AG08396 (cell line): ENCODE measurements around the gene PLLP.
"Not testable (repeated sequence)": the region's sequence is repeated elsewhere in the genome, so short reads cannot be mapped to it uniquely, and the experiment has no call there.

Experiments used
- DNase-seq: peaks from one replicate; pipeline ENCODE4 v3.0.0; 2012; ENCODE audit warnings: low spot score, mixed read lengths

PLLP gene

DNA sequence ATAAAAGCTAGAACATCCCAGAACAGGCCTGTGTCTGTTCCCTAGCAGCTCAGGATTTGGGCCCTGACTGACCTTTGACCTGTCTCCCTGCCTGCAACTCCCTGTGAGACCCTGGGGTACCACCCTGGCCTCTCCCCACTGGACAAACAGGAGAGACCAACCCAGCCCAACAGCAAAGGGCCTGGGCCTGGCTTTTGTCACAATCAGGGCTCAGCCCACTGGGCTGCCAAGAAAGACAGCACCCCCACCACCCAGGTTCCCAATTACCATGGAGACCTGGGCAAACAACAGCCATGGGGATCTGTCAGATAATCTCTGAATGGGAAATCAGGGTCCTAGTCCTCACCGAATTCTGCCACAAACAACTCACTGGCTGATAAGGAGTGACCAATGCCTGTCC is 11.1 kb downstream of the PLLP start:
- DNase-seq: no peak

DNA sequence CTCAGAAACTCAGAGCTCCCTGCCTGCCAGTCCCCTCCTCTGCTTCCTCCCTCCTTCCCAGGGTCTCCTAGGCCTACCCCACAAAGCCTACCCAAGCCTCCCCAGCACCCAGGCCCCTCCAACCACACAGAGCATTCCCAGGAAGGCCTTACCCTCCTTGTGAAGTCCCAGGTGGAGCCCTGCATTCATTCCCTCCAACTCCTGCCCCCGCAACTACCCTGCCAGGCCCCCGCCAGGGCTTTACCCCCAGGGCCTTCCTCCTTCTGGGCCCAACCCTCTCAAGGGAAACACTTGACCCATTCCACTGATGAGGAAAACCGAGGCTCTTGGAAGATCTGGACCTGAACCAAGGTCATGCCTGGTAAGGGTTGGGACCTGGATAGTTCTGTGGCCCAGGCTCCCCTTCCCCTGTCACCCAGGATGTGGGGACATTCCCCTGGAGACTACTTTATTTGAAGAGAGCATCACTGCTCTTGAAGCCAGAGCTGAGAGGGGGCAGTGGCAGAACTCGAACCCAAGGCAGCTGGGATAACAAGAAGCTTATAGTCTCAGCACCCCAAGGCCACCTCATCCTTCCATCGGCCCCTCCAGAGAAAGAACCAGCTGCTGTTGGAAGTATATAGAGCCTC is 12.5 kb downstream of the PLLP start:
- no peak for DNase-seq

DNA sequence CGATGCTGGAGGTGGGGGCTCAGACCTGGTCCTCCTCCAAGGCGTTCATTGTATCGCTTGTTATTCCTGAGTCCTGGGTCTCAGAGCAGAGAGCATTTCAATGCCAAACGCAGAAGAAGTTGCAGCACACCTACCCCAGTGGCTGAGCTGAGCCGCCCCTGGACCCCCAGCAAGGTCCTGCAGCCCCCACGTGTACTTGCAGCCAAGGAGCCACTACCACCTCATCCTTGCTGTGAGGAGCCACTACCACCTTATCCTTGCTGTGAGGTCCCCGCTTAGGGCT is 13.5 kb downstream of the PLLP start:
- DNase-seq: no peak

DNA sequence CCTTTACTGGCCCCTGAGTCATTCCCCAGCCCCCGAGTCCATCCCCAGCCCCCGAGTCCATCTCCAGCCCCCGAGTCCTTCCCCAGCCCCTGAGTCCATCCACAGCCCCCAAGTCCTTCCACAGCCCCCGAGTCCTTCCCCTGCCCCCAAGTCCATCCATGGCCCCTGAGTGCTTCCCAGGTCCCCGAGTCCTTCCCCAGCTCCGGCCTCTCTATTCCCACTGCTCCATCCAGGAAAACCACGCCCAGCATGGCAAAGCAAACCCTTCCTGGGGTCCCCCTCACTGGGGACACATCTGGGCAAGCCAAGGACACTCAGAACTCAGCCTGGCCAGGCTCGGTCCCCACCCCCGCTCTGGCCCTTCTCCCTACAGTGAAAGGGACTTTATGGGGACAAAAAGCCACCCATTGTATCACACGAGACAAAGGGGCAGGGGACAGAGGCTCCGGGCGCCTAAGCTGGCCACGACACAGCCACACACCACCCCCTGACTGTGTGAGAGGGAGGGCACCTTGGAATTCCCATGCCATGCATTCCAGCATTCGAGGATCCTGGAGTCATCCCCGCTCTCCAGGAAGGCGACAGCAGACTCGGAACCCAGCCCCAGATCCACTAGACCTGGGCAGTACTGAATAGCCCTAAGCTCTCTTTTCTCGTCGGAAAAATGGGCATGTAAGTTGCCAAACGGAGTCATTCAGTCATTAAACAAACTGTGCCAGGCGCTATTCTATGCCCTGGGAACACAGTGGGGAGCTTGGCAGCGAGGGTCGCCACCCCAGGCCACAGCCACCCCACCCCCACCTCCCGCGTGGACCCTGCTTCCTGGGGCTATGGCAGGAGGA is 14.0 kb downstream of the PLLP start:
- DNase-seq: no peak

DNA sequence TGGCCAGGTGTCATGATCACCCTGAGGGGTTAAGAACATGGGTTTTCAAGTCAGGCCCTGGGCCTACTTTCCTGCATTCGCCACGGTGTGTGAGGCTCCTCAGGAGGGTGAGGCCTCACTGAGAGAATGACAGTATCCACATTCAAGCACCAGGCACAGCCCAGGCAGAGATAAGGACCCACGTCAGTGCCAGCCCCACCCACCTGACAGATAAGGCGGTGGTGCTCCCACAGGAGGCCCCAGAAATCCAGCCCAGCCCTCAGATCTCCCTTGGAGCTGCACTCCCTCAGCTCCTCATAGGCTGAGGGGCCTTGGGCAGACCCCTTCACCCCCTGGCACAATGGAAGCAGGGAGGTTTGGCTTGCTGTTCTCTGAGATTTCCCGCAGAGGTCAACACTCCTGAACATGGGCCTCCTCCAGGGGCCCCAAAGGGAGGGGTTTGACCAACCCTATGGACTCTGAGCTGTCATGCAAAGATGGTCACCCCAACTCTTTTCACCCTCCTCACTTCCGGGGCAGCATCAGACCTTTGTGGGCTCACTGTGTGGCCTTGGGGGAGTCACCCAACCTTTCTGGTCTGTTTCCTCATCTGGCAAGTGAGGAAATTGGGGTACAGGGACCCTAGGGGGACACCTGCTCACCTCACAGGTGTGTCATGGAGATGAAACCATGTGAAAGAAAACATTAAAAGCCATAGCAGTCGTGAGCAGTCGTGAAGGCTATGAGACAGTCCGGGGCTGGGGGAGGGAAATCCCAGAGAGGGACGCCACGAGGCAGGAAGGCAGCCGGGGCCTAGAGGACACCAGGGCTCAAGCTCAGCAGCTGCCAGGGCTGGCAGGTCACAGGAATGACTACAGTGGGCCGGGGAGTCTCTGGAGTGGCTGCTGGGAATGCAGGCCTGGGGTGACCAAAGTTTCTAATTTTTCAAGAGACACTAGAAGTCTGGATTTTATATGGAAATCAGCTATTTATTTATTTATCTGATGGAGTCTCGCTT is 15.4 kb downstream of the PLLP start:
- no peak for DNase-seq

DNA sequence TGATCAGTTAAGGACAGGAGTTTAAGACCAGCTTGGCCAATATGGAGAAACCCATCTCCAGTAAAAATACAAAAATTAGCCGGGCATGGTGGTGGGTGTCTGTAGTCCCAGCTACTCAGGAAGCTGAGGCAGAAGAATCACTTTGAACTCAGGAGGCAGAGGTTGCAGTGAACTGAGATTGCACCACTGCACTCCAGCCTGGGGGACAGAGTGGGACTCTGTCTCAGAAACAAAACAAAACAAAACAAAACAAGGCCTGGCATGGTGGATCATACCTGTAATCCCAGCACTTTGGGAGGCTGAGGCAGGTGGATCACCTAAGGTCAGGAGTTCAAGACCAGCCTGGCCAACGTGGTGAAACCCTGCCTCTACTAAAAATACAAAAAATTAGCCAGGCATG is 17.1 kb downstream of the PLLP start:
- not testable (repeated sequence) for DNase-seq

DNA sequence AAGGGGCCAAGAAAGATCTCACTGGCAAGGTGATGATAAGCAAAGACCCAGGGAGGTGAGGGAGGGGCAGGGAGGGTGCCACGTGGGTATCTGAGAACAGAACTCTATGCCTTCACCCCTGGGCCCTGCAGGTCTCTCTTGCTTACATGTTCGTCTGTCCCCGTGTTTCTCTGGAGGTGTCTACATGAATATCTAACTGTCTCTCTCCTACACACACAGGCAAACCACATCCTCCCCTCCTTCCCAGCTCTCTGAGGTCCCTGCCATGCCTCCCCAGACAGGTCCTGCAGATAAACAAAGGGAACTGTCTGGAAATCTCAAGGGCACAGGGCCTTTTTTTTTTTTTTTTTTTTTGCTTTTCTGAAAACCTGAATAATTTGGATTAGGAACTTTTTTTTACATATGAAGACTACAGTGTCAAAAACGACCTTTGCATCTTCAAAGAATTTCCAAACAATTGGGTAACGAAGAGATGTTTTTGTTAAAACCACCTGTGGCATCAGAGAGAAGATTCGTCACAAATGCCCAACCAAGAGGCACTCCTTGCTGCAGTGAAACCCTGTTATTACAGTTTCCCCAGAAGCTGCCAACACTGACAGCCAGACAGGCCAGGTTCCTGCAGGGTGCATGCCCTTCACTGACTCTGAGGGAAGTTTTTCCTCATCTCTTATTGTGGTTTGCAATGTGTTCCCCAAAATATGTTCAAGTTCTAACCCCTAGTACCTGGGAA is 17.8 kb downstream of the PLLP start:
- DNase-seq: no peak

DNA sequence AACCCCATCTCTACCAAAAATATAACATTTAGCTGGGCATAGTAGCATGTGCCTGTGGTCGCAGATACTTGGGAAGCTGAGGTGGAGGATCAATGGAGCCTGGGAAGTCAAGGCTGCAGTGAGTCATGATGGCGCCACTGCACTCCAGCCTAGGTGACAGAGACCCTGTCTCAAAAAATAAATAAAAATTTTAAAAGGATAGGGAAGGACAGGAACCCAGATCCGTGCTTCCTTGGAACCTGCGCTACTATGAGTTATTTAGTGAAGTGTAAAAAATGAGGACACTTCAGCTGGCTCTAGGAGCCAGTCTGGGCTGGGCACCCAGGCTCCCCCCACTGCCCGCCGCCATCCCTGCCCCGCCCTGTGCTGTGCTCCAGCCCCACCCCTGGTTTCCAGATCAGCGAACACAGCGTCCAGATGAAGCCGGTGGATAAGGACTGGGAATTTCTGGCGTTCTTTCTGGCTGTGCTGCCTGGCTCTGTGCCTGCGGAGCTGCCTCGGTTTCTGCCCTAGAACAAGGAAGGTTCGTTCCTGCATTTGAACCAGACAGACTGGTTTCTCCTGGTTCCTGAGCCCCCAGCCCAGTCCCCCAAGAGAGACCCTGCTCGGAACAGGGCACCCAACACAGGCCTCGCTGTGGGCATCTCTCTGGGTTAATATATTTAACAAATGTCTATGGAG is 18.5 kb downstream of the PLLP start:
- peak; percentile 52 for DNase-seq

DNA sequence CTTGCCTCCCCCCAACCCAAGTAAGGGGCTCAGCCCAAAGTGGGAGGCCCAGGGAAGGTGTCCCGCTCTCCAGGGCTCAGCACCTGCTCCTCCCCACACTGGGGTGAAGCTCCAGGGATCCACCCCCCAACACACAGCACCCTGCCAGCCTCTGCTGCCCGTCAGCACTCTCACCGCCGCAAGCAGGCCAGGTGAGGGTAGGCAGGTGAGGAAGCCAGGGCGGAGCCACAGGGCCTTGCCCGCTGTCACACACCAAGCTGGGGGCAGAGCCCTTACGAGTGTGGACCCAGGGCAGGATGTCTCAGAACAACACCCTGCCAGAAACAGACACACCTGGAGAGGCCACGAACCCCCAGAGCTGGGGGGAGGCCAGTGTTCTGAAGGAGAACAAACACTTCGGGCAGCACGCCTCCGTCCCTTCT is 19.5 kb downstream of the PLLP start:
- DNase-seq: no peak

DNA sequence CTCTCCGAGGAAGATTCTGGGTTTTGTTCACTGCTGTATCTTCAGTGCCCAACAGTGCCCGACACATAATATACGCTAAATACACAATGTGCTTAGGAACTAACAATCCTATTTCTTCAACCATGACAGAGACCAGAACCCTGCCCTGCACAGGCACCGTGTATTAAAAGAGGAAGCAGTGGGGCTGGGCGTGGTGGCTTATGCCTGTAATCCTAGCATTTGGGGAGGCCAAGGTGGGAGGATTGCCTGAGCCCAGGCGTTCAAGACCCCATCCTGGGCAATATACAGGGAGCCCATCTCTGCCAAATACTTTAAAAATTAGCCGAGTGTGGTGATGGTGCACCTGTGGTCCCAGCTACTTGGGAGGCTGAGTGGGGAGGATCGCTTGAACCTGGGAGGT is 20.1 kb downstream of the PLLP start:
- no peak for DNase-seq

DNA sequence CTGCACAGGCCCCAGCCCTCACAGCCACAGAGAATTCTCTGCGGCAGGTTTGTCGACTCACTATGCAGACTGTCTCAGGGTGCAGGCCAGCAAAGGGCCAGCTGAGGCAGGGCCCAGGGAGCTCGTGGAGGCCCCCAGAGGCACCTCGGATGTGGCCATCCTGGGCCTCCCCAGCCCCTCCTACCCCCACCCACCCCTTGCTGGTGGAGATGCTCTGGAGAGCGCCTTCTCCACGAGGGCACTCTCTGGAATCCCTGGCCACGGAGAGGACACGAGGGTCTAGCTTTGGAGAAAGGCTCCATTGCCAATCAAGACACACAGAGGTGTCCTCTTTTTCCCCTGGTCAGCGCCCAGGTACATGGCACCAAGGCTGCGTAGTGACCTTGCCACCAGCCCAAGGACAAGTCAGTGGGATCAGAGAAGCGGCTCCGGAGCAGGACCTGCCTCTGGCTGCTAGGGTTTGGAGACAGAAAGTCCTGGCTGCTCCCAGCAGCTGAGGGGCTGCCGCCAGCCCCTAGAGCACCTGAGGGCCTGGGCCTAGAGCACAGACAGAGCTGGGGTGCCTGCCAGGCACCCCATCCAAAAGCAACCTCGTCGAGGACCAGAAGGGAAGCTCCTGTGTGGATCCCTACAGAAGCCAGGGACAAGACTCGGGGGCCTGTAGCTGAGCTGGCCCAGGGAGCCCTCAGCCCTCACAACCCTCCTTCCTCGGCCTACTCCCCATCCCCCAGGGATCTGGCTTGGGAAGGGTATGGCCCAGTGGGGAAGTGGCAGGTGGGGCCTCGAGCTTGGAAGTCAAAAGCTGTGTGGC is 20.7 kb downstream of the PLLP start:
- DNase-seq: no peak

DNA sequence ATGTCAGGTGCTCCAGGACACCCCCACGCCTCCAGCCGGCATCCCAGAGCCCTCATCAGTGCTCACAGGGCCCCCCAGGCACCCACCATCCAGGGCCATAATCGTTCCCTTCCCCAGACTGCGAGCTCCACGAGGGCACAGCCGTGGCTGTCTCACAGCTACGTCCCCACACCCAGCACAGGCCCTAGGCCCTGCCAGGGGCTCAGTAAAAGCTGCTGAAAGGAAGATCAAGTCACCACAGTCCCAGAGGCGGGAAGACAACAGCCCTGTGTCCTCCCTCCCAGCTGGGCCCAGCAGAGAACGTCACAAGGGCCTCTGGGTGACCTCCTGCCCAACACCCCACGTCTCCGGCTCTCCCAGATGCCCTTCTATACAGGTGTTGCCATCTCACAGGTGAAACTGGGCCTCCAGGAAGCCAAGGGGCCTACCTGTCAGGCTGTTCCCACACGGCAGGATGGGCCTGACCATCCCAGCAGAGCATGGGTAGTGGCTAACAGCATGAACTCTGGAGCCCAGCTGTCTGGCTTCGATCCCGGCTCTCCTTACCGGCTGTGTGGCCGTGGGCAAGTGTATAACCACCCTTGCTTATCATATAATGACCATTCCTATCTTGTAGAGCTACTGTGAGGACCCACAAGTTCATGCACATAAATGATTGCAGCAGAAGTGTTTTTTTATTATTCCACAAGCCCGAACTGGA is 21.5 kb downstream of the PLLP start:
- no peak for DNase-seq

DNA sequence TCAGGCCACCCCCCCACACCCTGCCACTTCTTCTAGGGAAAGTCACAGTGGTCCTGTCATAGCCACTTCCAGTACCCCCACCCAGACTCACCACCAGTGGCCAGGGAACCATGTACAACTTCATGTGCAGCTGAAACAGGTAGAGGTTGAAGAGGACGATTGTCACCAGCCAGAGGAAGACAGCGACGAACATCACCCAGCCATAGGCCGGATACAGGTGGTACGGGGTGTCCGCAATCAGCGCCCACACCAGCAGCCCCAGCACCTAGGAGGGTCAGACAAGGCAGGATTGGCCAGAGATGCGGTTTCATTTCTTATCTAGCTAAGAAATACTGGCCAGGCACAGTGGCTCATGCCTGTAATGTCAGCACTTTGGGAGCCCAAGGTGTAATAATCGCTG is 22.7 kb downstream of the PLLP start:
- no peak for DNase-seq

DNA sequence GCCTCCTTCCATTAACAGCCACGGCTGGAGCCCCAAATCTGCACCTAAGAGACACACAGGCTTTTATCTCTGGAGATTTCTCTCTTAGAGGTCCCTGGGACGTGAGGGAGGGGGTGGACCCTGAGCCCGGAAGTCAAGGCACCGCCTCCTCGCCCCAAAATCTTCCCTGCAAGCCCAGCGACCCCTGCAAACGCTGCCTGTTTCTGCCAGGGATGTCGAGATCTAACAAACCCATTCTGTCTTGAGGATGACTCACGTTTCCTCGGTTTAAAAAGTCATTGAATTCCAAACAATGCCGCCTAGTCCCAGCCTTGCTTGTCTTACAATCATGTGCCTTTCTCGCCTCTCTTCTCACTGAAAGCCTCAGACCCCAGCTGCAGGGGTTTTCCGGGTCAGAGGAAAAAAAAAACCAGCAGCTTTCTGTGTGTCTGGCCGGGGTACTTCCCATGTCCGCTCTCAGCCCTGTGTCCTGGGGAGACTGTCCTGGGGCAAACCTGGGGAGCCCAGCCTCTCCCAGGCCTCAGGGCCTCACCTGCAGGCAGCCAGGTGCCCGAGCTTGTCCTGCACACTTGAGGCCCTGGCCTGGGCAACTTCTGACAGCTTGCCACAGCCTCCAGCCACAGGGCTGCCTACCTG is 24.1 kb downstream of the PLLP start:
- peak; percentile 67 for DNase-seq

DNA sequence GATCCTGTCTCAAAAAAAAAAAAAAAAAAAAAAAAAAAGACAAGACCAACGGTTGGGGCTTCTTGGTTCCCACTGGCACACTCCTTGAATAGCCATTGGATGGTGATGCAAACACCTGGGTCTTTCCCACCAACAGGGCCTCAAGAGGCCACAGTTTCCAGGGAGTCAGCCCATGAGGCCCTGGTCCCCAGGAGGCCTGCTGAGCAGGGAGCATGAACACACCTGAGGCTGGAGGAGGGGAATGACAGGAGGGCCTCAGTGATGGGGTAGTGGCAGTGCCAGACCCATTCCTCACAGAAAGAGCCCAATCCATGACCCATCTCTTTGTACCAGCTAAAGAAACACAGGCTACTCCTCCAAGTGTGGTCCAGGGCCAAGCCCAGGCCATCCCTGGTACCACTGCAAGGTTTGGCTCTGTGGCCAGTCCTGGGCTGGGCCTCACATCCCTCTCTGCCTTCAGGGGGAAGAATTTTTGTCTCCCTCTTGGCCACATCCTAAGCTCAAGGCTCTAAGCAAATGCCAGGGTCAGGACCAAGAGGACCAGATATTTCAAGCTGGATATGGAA is 25.5 kb downstream of the PLLP start:
- DNase-seq: no peak

DNA sequence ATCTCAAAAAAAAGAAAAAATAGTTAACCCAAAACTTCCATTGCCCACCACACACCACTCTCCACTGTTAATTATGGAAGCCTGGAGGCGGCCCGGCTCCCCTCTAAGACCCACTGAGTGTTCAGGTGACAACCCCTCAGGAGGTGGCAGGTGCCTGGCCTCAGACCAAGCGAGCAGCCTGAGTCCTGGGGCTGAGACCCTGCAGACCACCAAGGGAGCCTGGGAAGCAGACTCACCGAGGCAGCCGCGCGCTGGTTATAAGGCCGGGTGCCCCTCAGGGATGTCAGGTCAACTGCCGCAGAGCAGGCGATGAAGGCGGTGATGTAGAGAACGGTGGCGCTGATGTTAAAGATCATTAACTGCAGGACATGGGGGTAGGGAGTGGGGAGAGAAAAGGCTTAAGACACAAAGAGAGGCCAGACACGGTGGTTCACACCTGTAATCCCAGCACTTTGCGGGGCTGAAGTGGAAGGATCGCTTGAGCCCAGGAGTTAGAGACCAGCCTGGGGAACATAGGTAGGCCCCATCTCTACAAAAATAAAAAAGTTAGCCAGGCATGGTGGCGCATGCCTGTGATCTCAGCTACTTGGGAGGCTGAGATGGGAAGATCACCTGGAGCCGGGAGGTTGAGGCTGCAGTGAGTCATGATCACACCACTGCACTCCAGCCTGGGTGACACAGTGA is 26.1 kb downstream of the PLLP start:
- no peak for DNase-seq

DNA sequence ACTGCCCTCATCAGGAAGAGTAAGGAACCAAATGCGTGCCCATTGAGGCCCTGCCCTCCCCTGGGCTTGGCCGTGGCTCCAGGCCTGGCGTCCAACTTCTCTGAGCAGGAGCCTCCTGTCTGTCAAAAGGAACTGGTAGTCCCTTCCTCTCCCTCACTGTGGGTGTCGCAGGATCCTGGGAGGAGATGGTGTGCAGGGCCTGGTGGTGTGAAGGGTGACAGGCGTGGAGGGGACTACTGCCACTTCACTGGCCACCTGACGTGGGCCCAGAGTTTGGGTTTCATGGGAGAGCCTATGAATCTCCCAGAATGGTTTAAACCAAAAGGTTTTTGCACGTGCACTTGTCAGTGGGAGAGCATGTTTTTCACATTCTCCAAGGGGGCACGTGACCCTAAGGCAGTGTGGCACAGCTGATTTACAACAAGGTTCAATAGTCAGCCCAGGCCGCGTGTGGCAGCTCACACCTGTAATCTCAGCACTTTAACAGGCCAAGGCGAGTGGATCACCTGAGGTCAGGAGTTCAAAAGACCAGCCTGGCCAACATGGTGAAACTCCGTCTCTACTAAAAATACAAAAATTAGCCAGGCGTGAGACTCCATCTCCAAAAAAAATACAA is 26.9 kb downstream of the PLLP start:
- DNase-seq: no peak
